WTC11 (cell line): ENCODE data around the gene YKT6. TPM values are rescaled to one million over a fixed set of nuclear protein-coding genes. Genes with fewer than 3 reads are reported as not detected.

Experiments
- ATAC-seq: fragments of 200-7000 bp; cut with Tn5 transposase; 2 replicates; pipeline ENCODE4 v1.10.0; 2021; ENCODE audit warnings: mild to moderate bottlenecking, moderate library complexity
- CTCF ChIA-PET: fragments of 300-600 bp; sonication (Branson Sonifier 250); formaldehyde crosslinking; loops from one replicate; lab custom pipeline; 2021; ENCODE audit warnings: antibody characterized with exemption; lab: Charles Lee
- POLR2A ChIA-PET: fragments of 350-600 bp; sonication (Branson Sonifier 250); formaldehyde crosslinking; loops from one replicate; lab custom pipeline; 2021; ENCODE audit warnings: antibody characterized with exemption; lab: Charles Lee
- DNase-seq: peaks from one replicate; pipeline ENCODE4 v3.0.0; 2021; ENCODE audit warnings: low spot score
- H3K27ac Mint-ChIP-seq: 2 replicates; pipeline ENCODE4 v1.8.0; 2021; ENCODE audit warnings: mixed read lengths
- H3K27me3 Mint-ChIP-seq: 2 replicates; pipeline ENCODE4 v1.8.0; 2021; ENCODE audit warnings: low read depth, mild to moderate bottlenecking, moderate library complexity, mixed read lengths
- H3K36me3 Mint-ChIP-seq: 2 replicates; pipeline ENCODE4 v1.8.0; 2021; ENCODE audit warnings: mixed read lengths
- H3K4me1 Mint-ChIP-seq: 2 replicates; pipeline ENCODE4 v1.8.0; 2022; ENCODE audit warnings: mixed read lengths
- H3K4me3 Mint-ChIP-seq: 2 replicates; pipeline ENCODE4 v1.8.0; 2021; ENCODE audit warnings: mild to moderate bottlenecking, moderate library complexity, mixed read lengths
- H3K9me3 Mint-ChIP-seq: 2 replicates; pipeline ENCODE4 v1.8.0; 2021; ENCODE audit warnings: mixed read lengths
- AR ChIP-seq: fragments of 250-450 bp; sonication (Bioruptor Pico); IDR thresholded peaks from 2 replicates; pipeline ENCODE4 v1.9.0; 2021; ENCODE audit warnings: mild to moderate bottlenecking
- ATF6 ChIP-seq: sonication (generic); formaldehyde crosslinking; IDR thresholded peaks from 2 replicates; pipeline ENCODE4 v1.8.1; 2023; ENCODE audit warnings: mild to moderate bottlenecking, missing genetic modification reagents
- IRF1 ChIP-seq: sonication (generic); formaldehyde crosslinking; IDR thresholded peaks from 2 replicates; pipeline ENCODE4 v1.8.0; 2023; ENCODE audit warnings: missing genetic modification reagents
- IRF2 ChIP-seq: sonication (generic); formaldehyde crosslinking; IDR thresholded peaks from 2 replicates; pipeline ENCODE4 v1.8.0; 2022; ENCODE audit warnings: low read depth, missing genetic modification reagents, borderline replicate concordance
- JUN ChIP-seq: sonication (generic); formaldehyde crosslinking; IDR thresholded peaks from 2 replicates; pipeline ENCODE4 v1.8.0; 2023; ENCODE audit warnings: mild to moderate bottlenecking, missing genetic modification reagents
- MLX ChIP-seq: sonication (generic); formaldehyde crosslinking; IDR thresholded peaks from 2 replicates; pipeline ENCODE4 v1.8.1; 2023; ENCODE audit warnings: mild to moderate bottlenecking, missing genetic modification reagents, moderate library complexity
- SMAD4 ChIP-seq: sonication (generic); formaldehyde crosslinking; IDR thresholded peaks from 2 replicates; pipeline ENCODE4 v1.8.0; 2022; ENCODE audit warnings: mild to moderate bottlenecking, missing genetic modification reagents
- ZBTB43 ChIP-seq: sonication (generic); formaldehyde crosslinking; IDR thresholded peaks from 2 replicates; pipeline ENCODE4 v1.8.1; 2023; ENCODE audit warnings: mild to moderate bottlenecking, missing genetic modification reagents
- total RNA-seq: library from RNA; stranded (reverse); gene quantifications from 3 replicates; pipeline ENCODE4 v1.2.3, GENCODE V29; 2021

The YKT6 gene
- total RNA-seq, 1 experiment from 2014 or later, result 102 TPM

- Mint-ChIP-seq H3K36me3 (no peaks in the 10 kb centered on the region), H3K9me3 (no peaks in the 10 kb centered on the region), H3K4me3 (no peak overlapping the region), H3K4me1 (no peaks in the 10 kb centered on the region), H3K27me3 (no peaks in the 10 kb centered on the region), H3K27ac (peak overlapping the region; percentile 21; the same call in 1 of the 2 replicates)
- ATAC-seq, result no peak; the same call in 1 of the 2 replicates
- DNase-seq, result no peak
- ChIA-PET POLR2A (no interaction called here), CTCF (interaction anchor here (0.5 to 1.7 kb wide), 4 partner anchors 8 to 18 kb away, joined by 3 to 9 read pairs (median 3); no protein-coding TSS in a partner anchor)
- TF ChIP-seq ATF6 (CRISPR knock-in tag) (no peak), JUN (CRISPR knock-in tag) (no peak)
Measured at GRCh38 chr7:44232396-44232795, 31.6 kb downstream of the YKT6 start.

- Mint-ChIP-seq H3K27me3 (no peaks in the 10 kb centered on the region), H3K4me3 (no peak overlapping the region), H3K27ac (peak overlapping the region; percentile 21; the same call in 1 of the 2 replicates), H3K4me1 (no peaks in the 10 kb centered on the region), H3K9me3 (no peaks in the 10 kb centered on the region), H3K36me3 (no peaks in the 10 kb centered on the region)
- no peak for TF ChIP-seq IRF1 (CRISPR knock-in tag)
- TF ChIP-seq MLX (CRISPR knock-in tag), result no peak
- TF ChIP-seq SMAD4 (CRISPR knock-in tag), result no peak
- no peak for TF ChIP-seq AR (CRISPR knock-in tag)
- TF ChIP-seq ZBTB43 (CRISPR knock-in tag), result no peak
- no peak for ATAC-seq
- ChIA-PET CTCF (interaction anchor here (0.5 to 1.5 kb wide), 4 partner anchors 8 to 19 kb away, joined by 3 to 6 read pairs (median 4); no protein-coding TSS in a partner anchor), POLR2A (no interaction called here)
- DNase-seq, result no peak
Measured at GRCh38 chr7:44232901-44233715, 32.3 kb downstream of the YKT6 start.

- no peak for DNase-seq
- no peak overlapping the region for H3K27ac Mint-ChIP-seq
- CTCF ChIA-PET, result interaction anchor here (0.7 to 2.2 kb wide), 4 partner anchors 14 to 243 kb away, joined by 3 to 11 read pairs (median 4); no protein-coding TSS in a partner anchor
- TF ChIP-seq MLX (CRISPR knock-in tag), result no peak
- TF ChIP-seq IRF2, result no peak
- POLR2A ChIA-PET, result no interaction called here
- no peaks in the 10 kb centered on the region for H3K27me3 Mint-ChIP-seq
- no peak for ATAC-seq
- no peaks in the 10 kb centered on the region for H3K9me3 Mint-ChIP-seq
- H3K4me3 Mint-ChIP-seq, result no peak overlapping the region
- H3K4me1 Mint-ChIP-seq, result no peaks in the 10 kb centered on the region
- no peaks in the 10 kb centered on the region for H3K36me3 Mint-ChIP-seq
Measured at GRCh38 chr7:44235066-44235465, 34.3 kb downstream of the YKT6 start.
